ENCODE measurements around the gene RER1. TPM values are rescaled to one million over a fixed set of nuclear protein-coding genes. Genes with fewer than 3 reads are reported as not detected.

RER1 gene
- total RNA-seq, result 69.5 and 71.7 TPM in 2 replicates

GRCh38 chr1:2391041-2391930 lies at the start of gene RER1, which contains the start of gene MORN1:
TSS of gene RER1 (plus strand) at chr1:2391841. CDS start at chr1:2395791, 3,950 bp downstream.
TSS of gene MORN1 (minus strand) at chr1:2391554. CDS start at chr1:2391533, 21 bp downstream.

GRCh38 chr1:2412395-2412772 lies 20.7 kb downstream of the RER1 start, which contains the start of gene PEX10:
TSS of gene PEX10 (minus strand) at chr1:2412564. CDS start at chr1:2412502, 62 bp downstream.

Other genes with a start within 250 kb of the RER1 start
- gene FAAP20, start 197.1 kb upstream of the RER1 start, total RNA-seq, result 8.1 and 13.7 TPM in 2 replicates
- gene SKI, start 163.5 kb upstream of the RER1 start, total RNA-seq, result 14.8 and 21.7 TPM in 2 replicates
- 4.6 and 6.9 TPM in 2 replicates for gene MORN1, start 287 bp upstream of the RER1 start, total RNA-seq
- gene PEX10, start 20.7 kb downstream of the RER1 start, total RNA-seq, result 27.9 and 28.8 TPM in 2 replicates
- gene PLCH2, start 84.4 kb downstream of the RER1 start, total RNA-seq, result under 0.01 and 0.09 TPM in 2 replicates
- gene PANK4, start 134.8 kb downstream of the RER1 start, total RNA-seq, result 20.1 and 26.5 TPM in 2 replicates
- 0.47 TPM in 1 of 2 replicates, not detected in the other for gene HES5, start 138.4 kb downstream of the RER1 start, total RNA-seq
- 18.9 and 24.1 TPM in 2 replicates for gene TNFRSF14, start 164.5 kb downstream of the RER1 start, total RNA-seq
- 20.4 and 20.5 TPM in 2 replicates for gene PRXL2B, start 194.9 kb downstream of the RER1 start, total RNA-seq
- gene MMEL1, start 241.2 kb downstream of the RER1 start, total RNA-seq, result 1.3 and 2.9 TPM in 2 replicates

All from endothelial cell of coronary artery (primary cell).